ENCODE data around the gene PAXX. TPM values are rescaled to one million over a fixed set of nuclear protein-coding genes. Genes with fewer than 3 reads are reported as not detected.

Gene PAXX
- total RNA-seq, 2 donors from 2014 or later = 29.9 to 81.0 TPM

DNA sequence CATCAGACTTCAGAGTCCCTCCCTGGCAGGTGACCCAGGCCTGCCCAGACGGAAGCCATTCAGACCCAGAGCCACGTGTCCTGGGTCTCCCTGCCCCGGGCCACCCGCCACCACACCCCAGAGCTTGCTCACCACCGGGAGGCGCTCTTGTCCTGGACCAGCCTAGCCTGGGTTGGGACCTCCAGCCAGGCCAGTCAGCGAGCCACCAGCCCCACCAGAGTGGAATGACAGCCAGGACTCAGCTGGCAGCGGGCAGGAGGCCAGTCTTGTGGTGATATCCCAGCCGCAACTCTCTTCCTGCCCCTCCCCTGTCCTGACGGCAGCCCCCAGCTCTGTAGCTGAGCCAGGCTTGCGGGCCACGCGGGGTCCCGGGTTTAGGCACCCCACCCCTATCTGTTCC is 16.6 kb upstream of the PAXX start:
- no peaks in the 10 kb centered on the region for H3K9me3 ChIP-seq
- intact Hi-C loops (cut with DNase I) = no loop called here
- no peaks in the 10 kb centered on the region for H3K27me3 ChIP-seq
- TF ChIP-seq, protein P1, sequence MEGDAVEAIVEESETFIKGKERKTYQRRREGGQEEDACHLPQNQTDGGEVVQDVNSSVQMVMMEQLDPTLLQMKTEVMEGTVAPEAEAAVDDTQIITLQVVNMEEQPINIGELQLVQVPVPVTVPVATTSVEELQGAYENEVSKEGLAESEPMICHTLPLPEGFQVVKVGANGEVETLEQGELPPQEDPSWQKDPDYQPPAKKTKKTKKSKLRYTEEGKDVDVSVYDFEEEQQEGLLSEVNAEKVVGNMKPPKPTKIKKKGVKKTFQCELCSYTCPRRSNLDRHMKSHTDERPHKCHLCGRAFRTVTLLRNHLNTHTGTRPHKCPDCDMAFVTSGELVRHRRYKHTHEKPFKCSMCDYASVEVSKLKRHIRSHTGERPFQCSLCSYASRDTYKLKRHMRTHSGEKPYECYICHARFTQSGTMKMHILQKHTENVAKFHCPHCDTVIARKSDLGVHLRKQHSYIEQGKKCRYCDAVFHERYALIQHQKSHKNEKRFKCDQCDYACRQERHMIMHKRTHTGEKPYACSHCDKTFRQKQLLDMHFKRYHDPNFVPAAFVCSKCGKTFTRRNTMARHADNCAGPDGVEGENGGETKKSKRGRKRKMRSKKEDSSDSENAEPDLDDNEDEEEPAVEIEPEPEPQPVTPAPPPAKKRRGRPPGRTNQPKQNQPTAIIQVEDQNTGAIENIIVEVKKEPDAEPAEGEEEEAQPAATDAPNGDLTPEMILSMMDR (IDR thresholded peaks at IDR 0.05) = no peak
- DNase-seq = no peak
- H3K9ac ChIP-seq (ENCODE audit: low read depth in 2 of 2, low read length in 2 of 2) = no peak overlapping the region
- peaks cover 4% of the 10 kb centered on the region for H3K4me1 ChIP-seq
- H3K36me3 ChIP-seq = no peaks in the 10 kb centered on the region
- H3K4me3 ChIP-seq = no peak overlapping the region
- H3K27ac ChIP-seq = no peak overlapping the region

DNA sequence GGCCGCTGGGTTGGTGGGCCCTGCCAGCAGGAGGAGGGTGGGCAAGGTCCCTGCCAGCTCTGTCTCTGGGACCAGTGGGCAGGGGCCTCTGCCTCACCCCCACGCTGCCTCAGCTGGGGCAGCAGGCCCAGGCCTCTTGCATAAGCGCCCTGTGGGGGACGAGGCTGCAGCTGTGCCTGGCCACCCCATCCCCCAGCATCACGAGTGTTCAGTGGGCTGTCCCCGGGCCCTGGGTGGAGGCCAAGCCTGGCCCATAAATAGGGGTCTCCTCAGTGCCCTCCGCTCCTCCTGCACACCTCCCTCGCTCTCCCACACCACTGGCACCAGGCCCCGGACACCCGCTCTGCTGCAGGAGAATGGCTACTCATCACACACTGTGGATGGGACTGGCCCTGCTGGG is 15.0 kb upstream of the PAXX start, which contains the start of gene PTGDS:
PTGDS (plus strand) TSS at position 282 of the 400 bp plus-strand sequence; CDS start at position 357, 75 bp downstream.
- Histone ChIP-seq H3K4me1 (peaks cover 4% of the 10 kb centered on the region), H3K9ac (ENCODE audit: low read depth in 2 of 2, low read length in 2 of 2) (peak within 1 kb of the TSS in 1 of 2 donors; percentile 35), H3K9me3 (no peaks in the 10 kb centered on the region), H3K4me3 (peak within 1 kb of the TSS; percentile 43), H3K36me3 (no peaks in the 10 kb centered on the region), H3K27ac (no peak within 1 kb of the TSS), H3K27me3 (no peaks in the 10 kb centered on the region)
- DNase-seq = no peak
- TF ChIP-seq, protein P1 (IDR thresholded peaks at IDR 0.05) = no peak
- intact Hi-C loops (cut with DNase I) = no loop called here

DNA sequence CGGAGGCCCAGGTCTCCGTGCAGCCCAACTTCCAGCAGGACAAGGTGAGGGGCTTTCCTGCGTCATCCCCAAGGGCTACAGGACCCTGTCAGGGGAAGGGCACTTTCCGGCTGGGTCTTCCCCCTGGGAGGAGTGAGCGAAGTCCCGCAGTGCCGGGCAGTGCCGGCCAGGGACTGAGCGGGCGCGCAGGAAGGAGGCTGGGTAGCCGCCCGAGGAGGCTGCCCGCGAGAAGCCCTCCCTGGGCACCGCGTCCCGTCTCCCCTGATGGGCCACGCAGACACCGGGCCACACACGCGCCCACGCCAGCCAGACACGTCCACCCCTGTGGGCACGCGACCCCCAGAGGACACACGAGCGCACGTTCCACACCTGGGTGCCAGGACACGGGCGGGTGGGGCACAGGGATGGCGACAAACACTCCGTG is 14.6 kb upstream of the PAXX start:
- TF ChIP-seq, protein P1 (IDR thresholded peaks at IDR 0.05) = no peak
- DNase-seq = no peak
- H3K4me1 ChIP-seq = peaks cover 4% of the 10 kb centered on the region
- no peaks in the 10 kb centered on the region for H3K36me3 ChIP-seq
- H3K27ac ChIP-seq = no peak overlapping the region
- H3K27me3 ChIP-seq = no peaks in the 10 kb centered on the region
- peak overlapping the region in 1 of 2 donors; percentile 35 for H3K9ac ChIP-seq (ENCODE audit: low read depth in 2 of 2, low read length in 2 of 2)
- no peaks in the 10 kb centered on the region for H3K9me3 ChIP-seq
- intact Hi-C loops (cut with DNase I) = no loop called here
- peak overlapping the region; percentile 43 for H3K4me3 ChIP-seq

DNA sequence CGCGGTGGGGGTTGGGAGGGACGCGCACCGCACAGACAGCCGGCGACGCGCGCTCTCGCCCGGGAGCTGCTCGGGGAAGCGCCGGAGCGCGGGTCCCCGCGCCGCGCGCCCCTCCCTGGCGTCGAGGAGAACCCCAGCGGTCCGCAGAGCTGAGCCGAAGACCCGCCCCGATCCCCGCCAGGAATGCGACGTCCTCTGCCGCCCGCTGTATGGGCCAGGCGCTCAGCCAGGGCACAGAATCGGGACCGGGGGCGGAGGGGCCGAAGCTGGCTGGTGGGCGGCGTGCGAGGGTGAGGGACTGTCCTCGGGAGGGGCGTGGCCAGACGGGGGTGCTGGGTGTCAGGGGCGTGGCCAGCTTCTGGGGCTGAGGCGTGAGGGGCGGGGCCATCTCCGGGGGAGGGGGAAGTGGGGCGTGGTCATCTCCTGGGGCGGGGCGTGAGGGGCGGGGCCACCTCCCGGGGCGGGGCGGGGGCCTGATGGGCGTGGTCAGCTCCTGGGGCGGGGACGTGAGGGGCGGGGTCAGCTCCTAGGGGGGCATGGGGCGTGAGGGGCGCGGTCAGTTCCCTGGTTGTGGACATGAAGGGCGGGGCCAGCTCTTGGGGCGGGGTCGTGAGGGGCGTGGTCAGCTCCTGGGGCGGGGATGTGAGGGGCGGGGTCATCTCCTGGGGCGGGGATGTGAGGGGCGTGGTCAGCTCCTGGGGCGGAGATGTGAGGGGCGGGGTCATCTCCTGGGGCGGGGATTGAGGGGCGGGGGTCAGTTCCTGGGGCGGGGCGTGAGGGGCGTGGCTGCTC is 14.0 kb upstream of the PAXX start:
- no peak overlapping the region for H3K27ac ChIP-seq

DNA sequence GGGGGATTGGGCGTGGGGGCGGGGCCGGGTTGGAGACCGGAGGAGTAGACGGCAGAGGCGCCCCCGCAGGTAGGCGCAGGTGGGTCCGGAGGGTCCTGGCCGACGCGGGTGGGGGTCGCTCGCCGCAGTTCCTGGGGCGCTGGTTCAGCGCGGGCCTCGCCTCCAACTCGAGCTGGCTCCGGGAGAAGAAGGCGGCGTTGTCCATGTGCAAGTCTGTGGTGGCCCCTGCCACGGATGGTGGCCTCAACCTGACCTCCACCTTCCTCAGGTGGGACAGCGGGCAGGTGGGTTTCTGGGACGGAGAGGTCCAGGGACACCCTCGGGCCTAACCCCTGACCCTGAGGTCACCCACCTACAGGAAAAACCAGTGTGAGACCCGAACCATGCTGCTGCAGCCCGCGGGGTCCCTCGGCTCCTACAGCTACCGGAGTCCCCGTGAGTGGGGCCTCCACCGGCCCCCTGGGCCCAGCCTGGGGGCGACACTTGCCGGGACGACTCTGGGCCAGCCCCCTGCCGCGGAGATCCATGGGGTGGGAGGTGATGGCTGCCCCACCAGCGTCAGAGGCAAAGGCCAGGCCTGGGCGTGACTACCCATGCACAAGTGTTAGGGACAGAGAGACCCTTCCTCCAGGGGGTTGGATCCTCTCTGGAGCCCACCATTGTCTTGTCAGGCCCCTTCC is 13.2 kb upstream of the PAXX start:
- no peak overlapping the region for H3K27ac ChIP-seq
- intact Hi-C loops (cut with DNase I) = no loop called here
- H3K4me1 ChIP-seq = peaks cover 4% of the 10 kb centered on the region
- no peak overlapping the region for H3K9ac ChIP-seq (ENCODE audit: low read depth in 2 of 2, low read length in 2 of 2)
- TF ChIP-seq, protein P1 (IDR thresholded peaks at IDR 0.05) = no peak
- peaks cover 3% of the 10 kb centered on the region for H3K27me3 ChIP-seq
- no peak for DNase-seq
- no peaks in the 10 kb centered on the region for H3K9me3 ChIP-seq
- H3K36me3 ChIP-seq = no peaks in the 10 kb centered on the region
- no peak overlapping the region for H3K4me3 ChIP-seq

More for the DNA sequence above, 14.0 kb upstream of the PAXX start:
- peak overlapping the region in 1 of 2 donors; percentile 35 for H3K9ac ChIP-seq (ENCODE audit: low read depth in 2 of 2, low read length in 2 of 2)
- peak; percentile 76 for DNase-seq
- peaks cover 4% of the 10 kb centered on the region for H3K4me1 ChIP-seq
- peak overlapping the region; percentile 43 for H3K4me3 ChIP-seq
- TF ChIP-seq, protein P1 (IDR thresholded peaks at IDR 0.05) = no peak
- H3K9me3 ChIP-seq = no peaks in the 10 kb centered on the region
- intact Hi-C loops (cut with DNase I) = no loop called here
- peaks cover under 1% of the 10 kb centered on the region for H3K27me3 ChIP-seq
- no peaks in the 10 kb centered on the region for H3K36me3 ChIP-seq

All from colonic mucosa (tissue), 4 donors.